Upper lobe of right lung (tissue), 1 donor: ENCODE measurements around the gene CDH12. TPM values are rescaled to one million over a fixed set of nuclear protein-coding genes. Genes with fewer than 3 reads are reported as not detected.
"Not testable (repeated sequence)": the region's sequence is repeated elsewhere in the genome, so short reads cannot be mapped to it uniquely, and the experiment has no call there.

Source experiments
- ATAC-seq: fragments of 200-7000 bp; cut with Tn5 transposase; one replicate; pipeline ENCODE4 v1.9.1; 2020; ENCODE audit warnings: mild to moderate bottlenecking, moderate library complexity
- DNase-seq: peaks from one replicate; pipeline ENCODE4 v3.0.0-alpha.2; 2020
- H3K27ac ChIP-seq: fragments of 200-600 bp; one replicate; pipeline ENCODE4 v1.8.0; 2022
- H3K27me3 ChIP-seq: fragments of 200-600 bp; one replicate; pipeline ENCODE4 v1.8.0; 2022; ENCODE audit warnings: mild to moderate bottlenecking
- H3K36me3 ChIP-seq: fragments of 200-600 bp; one replicate; pipeline ENCODE4 v1.8.0; 2022
- H3K4me1 ChIP-seq: fragments of 200-600 bp; one replicate; pipeline ENCODE4 v1.8.0; 2022
- H3K4me3 ChIP-seq: fragments of 200-600 bp; one replicate; pipeline ENCODE4 v1.8.0; 2022; ENCODE audit warnings: mild to moderate bottlenecking
- H3K9me3 ChIP-seq: fragments of 200-600 bp; one replicate; pipeline ENCODE4 v1.8.0; 2022
- intact Hi-C: fragments of 100-400 bp; cut with DNase I; formaldehyde crosslinking; loops from one replicate; pipeline ENCODE4 v1.11.0; 2022
- total RNA-seq: library from RNA; stranded (reverse); fragmentation: NEBNext Ultra II Directional; extraction: Animal tissue kit (Norgen Biotek cat#: 25700); gene quantifications from one replicate; pipeline ENCODE4 v1.2.1, GENCODE V29; 2021
- TF ChIP-seq, protein P1 (sequence below): fragments of 200-600 bp; IDR thresholded peaks from one replicate; pipeline ENCODE4 v1.8.0; 2022; ENCODE audit warnings: antibody characterized with exemption
- donor health status: DM: no; HTN: yes; CAD: no; lungs with severe emphysema.

Gene CDH12
- total RNA-seq, 1 donor from 2014 or later: not detected

DNA sequence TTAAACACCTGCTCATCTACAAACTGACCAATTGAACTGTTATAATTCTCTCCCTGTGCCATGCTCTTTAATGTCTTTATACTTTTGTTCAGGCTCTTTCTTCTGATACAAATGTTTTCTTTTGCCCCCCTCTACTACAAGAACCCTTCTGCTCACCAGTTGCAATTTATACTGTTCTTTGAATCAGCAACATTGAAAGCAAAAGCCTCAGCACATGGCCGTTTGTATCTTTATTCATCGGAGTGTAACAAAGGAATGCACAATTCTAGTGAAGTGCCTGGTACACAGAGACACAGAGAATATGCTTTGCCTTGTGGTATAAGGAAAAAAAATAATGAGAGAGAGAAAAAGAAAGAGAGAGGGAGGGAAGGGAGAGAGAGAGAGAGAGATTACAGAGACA is 547.1 kb downstream of the CDH12 start:
- Histone ChIP-seq H3K36me3 (no peaks in the 10 kb centered on the region), H3K27me3 (no peaks in the 10 kb centered on the region), H3K27ac (no peak overlapping the region), H3K9me3 (no peaks in the 10 kb centered on the region), H3K4me3 (no peak overlapping the region), H3K4me1 (no peaks in the 10 kb centered on the region)
- intact Hi-C loops: no loop called here
- no peak for ATAC-seq
- TF ChIP-seq, protein P1, sequence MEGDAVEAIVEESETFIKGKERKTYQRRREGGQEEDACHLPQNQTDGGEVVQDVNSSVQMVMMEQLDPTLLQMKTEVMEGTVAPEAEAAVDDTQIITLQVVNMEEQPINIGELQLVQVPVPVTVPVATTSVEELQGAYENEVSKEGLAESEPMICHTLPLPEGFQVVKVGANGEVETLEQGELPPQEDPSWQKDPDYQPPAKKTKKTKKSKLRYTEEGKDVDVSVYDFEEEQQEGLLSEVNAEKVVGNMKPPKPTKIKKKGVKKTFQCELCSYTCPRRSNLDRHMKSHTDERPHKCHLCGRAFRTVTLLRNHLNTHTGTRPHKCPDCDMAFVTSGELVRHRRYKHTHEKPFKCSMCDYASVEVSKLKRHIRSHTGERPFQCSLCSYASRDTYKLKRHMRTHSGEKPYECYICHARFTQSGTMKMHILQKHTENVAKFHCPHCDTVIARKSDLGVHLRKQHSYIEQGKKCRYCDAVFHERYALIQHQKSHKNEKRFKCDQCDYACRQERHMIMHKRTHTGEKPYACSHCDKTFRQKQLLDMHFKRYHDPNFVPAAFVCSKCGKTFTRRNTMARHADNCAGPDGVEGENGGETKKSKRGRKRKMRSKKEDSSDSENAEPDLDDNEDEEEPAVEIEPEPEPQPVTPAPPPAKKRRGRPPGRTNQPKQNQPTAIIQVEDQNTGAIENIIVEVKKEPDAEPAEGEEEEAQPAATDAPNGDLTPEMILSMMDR: no peak
- no peak for DNase-seq

DNA sequence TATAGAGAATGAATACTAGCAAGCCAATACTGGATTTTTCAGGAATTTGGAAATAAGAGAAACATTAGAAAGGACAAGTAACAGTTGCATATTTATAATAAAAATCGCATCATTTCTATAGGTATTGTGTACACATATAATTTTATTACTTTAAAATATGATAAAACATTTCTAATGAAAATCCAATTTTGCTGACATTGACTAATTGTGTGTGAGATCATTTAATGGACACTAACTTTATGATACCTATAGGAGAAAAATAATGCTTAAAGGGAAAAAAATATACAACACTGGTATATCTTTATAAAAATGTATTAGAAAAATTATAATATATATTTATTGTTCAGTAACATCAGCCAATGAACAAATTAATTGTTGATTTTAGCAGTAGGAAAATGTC is 557.3 kb downstream of the CDH12 start:
- Histone ChIP-seq H3K4me3 (no peak overlapping the region), H3K36me3 (no peaks in the 10 kb centered on the region), H3K27ac (no peak overlapping the region), H3K9me3 (no peaks in the 10 kb centered on the region), H3K4me1 (no peaks in the 10 kb centered on the region), H3K27me3 (no peaks in the 10 kb centered on the region)
- TF ChIP-seq, protein P1: no peak
- intact Hi-C loops: no loop called here
- DNase-seq (no peak), ATAC-seq (no peak)

DNA sequence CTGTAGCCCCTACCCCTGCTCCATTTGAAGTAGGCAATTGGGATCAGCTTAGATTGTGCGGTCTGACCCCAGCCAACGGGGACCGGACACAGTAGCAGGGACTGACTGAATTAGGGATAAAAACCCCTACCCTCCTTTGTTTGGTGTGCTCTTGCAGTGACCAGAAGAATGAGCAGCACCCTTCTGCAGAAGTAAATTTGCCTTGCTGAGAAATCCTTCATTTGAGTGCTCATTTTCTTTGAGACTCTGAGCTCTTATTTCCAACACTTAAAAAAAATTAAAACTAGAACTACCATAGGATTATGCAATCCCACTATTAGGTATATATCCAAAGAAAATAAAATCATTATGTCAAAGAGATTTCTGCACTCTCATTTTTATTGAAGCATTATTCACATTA is 560.0 kb downstream of the CDH12 start:
- Histone ChIP-seq H3K27ac (no peak overlapping the region), H3K4me1 (no peaks in the 10 kb centered on the region), H3K27me3 (no peaks in the 10 kb centered on the region), H3K4me3 (no peak overlapping the region), H3K9me3 (no peaks in the 10 kb centered on the region), H3K36me3 (no peaks in the 10 kb centered on the region)
- no peak for ATAC-seq
- DNase-seq: no peak
- TF ChIP-seq, protein P1: no peak
- intact Hi-C loops: no loop called here

DNA sequence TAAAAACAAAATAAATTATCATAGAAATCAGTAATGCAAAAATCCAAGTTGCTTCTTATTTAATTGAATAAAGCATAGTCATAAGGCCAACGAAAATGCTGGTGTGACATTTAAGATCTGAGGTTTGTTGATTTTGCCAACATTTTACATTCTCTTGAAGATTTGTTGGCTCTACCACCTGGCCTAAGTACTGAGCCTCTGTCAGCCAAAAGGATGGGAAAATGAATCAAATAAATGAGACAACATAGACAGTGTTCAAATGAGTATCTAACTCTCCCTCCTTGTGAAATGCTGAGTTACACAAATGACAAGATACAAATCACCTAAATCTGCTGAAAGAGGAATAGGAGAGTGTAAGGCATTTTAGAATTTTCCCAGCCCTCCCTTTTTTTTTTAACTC is 575.0 kb downstream of the CDH12 start:
- Histone ChIP-seq H3K4me3 (no peak overlapping the region), H3K4me1 (no peaks in the 10 kb centered on the region), H3K27me3 (no peaks in the 10 kb centered on the region), H3K36me3 (no peaks in the 10 kb centered on the region), H3K27ac (no peak overlapping the region), H3K9me3 (no peaks in the 10 kb centered on the region)
- intact Hi-C loops: no loop called here
- TF ChIP-seq, protein P1: no peak
- no peak for ATAC-seq
- no peak for DNase-seq

DNA sequence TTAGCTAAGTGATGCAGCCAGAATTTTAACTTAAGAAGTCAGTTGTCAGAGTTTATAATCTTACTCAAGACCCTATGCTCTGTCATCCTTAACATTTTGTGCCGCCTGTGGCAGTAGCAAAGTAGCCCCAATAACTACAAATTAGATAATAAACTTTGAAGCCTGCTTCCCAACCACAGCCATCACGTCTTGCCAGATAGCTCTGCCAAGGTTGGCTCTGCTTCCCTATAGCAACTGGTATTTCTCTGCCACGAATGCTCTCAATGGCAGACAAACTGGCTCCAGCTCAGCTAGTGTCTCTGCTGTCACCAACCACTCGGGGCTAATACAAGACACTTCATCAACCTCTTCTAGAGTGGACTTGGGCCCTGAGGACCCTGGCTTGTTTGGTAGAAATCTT is 576.1 kb downstream of the CDH12 start:
- intact Hi-C loops: no loop called here
- ATAC-seq: no peak

DNA sequence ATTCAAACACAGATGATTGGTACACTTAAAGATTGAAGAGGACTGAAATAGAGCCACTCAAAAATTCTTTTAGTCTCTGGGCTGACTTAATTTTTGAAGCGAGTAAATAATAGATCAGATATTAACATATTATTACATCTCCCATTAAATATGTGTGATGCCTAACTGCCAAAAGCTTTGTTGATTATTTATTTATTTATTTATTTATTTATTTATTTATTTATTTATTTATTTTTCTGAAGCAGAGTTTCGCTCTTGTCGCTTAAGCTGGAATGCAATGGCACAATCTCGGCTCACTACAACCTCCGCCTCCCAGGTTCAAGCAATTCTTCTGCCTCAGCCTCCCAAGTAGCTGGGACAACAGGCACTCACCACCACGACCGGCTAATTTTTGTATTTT is 587.3 kb downstream of the CDH12 start:
- H3K27ac ChIP-seq, ATAC-seq, H3K9me3 ChIP-seq, DNase-seq, H3K4me3 ChIP-seq, H3K27me3 ChIP-seq, H3K4me1 ChIP-seq, H3K36me3 ChIP-seq, intact Hi-C loops: not testable (repeated sequence)

More for the DNA sequence above, 576.1 kb downstream of the CDH12 start:
- H3K27ac ChIP-seq: no peak overlapping the region
- H3K4me1 ChIP-seq: no peaks in the 10 kb centered on the region
- TF ChIP-seq, protein P1: no peak
- no peak overlapping the region for H3K4me3 ChIP-seq
- no peak for DNase-seq
- H3K36me3 ChIP-seq: no peaks in the 10 kb centered on the region
- no peaks in the 10 kb centered on the region for H3K9me3 ChIP-seq
- H3K27me3 ChIP-seq: no peaks in the 10 kb centered on the region
